Liver (tissue), 9 donors: Measurements from ENCODE around the gene ST3GAL4. TPM values are rescaled to one million over a fixed set of nuclear protein-coding genes. Genes with fewer than 3 reads are reported as not detected.
"Not testable (repeated sequence)": the region's sequence is repeated elsewhere in the genome, so short reads cannot be mapped to it uniquely, and the experiment has no call there.

ENCODE experiments used
- DNase-seq: peaks from one replicate; pipeline ENCODE4 v3.0.0-alpha.2; 2017; ENCODE audit warnings: low spot score
- H3K27ac ChIP-seq, 2 donors: one replicate each; pipeline ENCODE4 v1.7.0; 2013; ENCODE audit warnings: inconsistent platforms in 2 of 2, low read length in 2 of 2, control low read depth in 1 of 2, low read depth in 1 of 2, mild to moderate bottlenecking in 1 of 2
- H3K27me3 ChIP-seq, 4 donors: one replicate each; pipeline versions ENCODE4 v1.6.1 to v1.7.0; 2013; ENCODE audit warnings: low read length in 3 of 4, inconsistent platforms in 1 of 4, mild to moderate bottlenecking in 1 of 4, moderate library complexity in 1 of 4; ENCODE audit not compliant: control insufficient read depth in 4 of 4, insufficient read depth in 4 of 4
- H3K36me3 ChIP-seq, 4 donors: one replicate each; pipeline versions ENCODE4 v1.6.1 to v1.7.0; 2013; ENCODE audit warnings: low read length in 3 of 4, mild to moderate bottlenecking in 3 of 4, low read depth in 1 of 4, moderate library complexity in 1 of 4; ENCODE audit not compliant: control insufficient read depth in 4 of 4, insufficient read depth in 3 of 4
- H3K4me1 ChIP-seq, 4 donors: one replicate each; pipeline versions ENCODE4 v1.6.1 to v1.7.0; 2013; ENCODE audit warnings: low read length in 3 of 4, mild to moderate bottlenecking in 3 of 4, moderate library complexity in 1 of 4; ENCODE audit not compliant: control insufficient read depth in 4 of 4, insufficient read depth in 4 of 4
- H3K4me3 ChIP-seq, 3 donors: one replicate each; pipeline versions ENCODE4 v1.6.1 to v1.7.0; 2013; ENCODE audit warnings: low read length in 3 of 3, control low read depth in 1 of 3, low read depth in 1 of 3, mild to moderate bottlenecking in 1 of 3
- H3K9ac ChIP-seq, 2 donors: one replicate each; pipeline ENCODE4 v1.7.0; 2013; ENCODE audit warnings: low read length in 2 of 2, mild to moderate bottlenecking in 2 of 2, moderate library complexity in 2 of 2, control low read depth in 1 of 2, low read depth in 1 of 2
- H3K9me3 ChIP-seq, 4 donors: one replicate each; pipeline versions ENCODE4 v1.6.1 to v1.7.0; 2013; ENCODE audit warnings: low read length in 3 of 4; ENCODE audit not compliant: control insufficient read depth in 4 of 4
- ATF3 ChIP-seq: IDR thresholded peaks from 2 replicates; pipeline ENCODE4 v1.6.1; 2016; ENCODE audit warnings: antibody characterized with exemption
- EGR1 ChIP-seq, 2 donors: IDR thresholded peaks; 2 replicates each; pipeline ENCODE4 v1.6.1; 2016 to 2018; ENCODE audit warnings: antibody characterized with exemption in 2 of 2, low read depth in 2 of 2
- HNF4A ChIP-seq, 2 donors: conservative IDR thresholded peaks; 2 replicates each; pipeline ENCODE4 v1.6.1; 2016; ENCODE audit warnings: antibody characterized with exemption in 2 of 2, mild to moderate bottlenecking in 2 of 2
- HNF4G ChIP-seq: IDR thresholded peaks from 2 replicates; pipeline ENCODE4 v1.6.1; 2016; ENCODE audit warnings: antibody characterized with exemption
- JUND ChIP-seq, 2 donors: IDR thresholded peaks; 2 replicates each; pipeline ENCODE4 v1.6.1; 2016; ENCODE audit warnings: antibody characterized with exemption in 2 of 2
- NR2F2 ChIP-seq: IDR thresholded peaks from 2 replicates; pipeline ENCODE4 v1.6.1; 2016; ENCODE audit warnings: antibody characterized with exemption
- RXRA ChIP-seq, 2 donors: IDR thresholded peaks; 2 replicates each; pipeline ENCODE4 v1.6.1; 2017 to 2018; ENCODE audit warnings: antibody characterized with exemption in 2 of 2, mild to moderate bottlenecking in 1 of 2
- SP1 ChIP-seq: IDR thresholded peaks from 2 replicates; pipeline ENCODE4 v1.6.1; 2018; ENCODE audit warnings: antibody characterized with exemption, mild to moderate bottlenecking
- TAF1 ChIP-seq: conservative IDR thresholded peaks from 2 replicates; pipeline ENCODE4 v1.6.1; 2016; ENCODE audit warnings: antibody characterized with exemption, mild to moderate bottlenecking
- WGBS: extraction: QIAGEN DNeasy Blood & Tissue Kit; methylation state at CpG from one replicate; pipeline ENCODE4 v1.1.7; 2013; 5-methylcytosine and 5-hydroxymethylcytosine counted together
- polyA plus RNA-seq, 2 donors: library from polyadenylated mRNA; stranded (reverse) in 1 of 2; unstranded in 1 of 2; fragments of 200-250 nt in 1 of 2; fragments of >200 nt in 1 of 2; fragmentation: Nextera tagmentation in 1 of 2; extraction: Ambion mirVana in 1 of 2; gene quantifications; one replicate each; pipeline versions ENCODE4 v1.2.1 to v1.2.3, GENCODE V29; 2013 to 2015
- total RNA-seq, 2 donors: library from RNA; depleted of rRNA; stranded (reverse); fragments of >200 nt; gene quantifications; one replicate each; pipeline ENCODE4 v1.2.3, GENCODE V29; 2014
- TF ChIP-seq, protein P1 (sequence below): fragments of 150-350 bp; IDR thresholded peaks from 2 replicates; pipeline ENCODE4 v1.5.1; 2017; ENCODE audit warnings: improper control_type of control experiment, low read depth, low read length; ENCODE audit not compliant: missing input control
- TF ChIP-seq, protein P2 (sequence below): IDR thresholded peaks from 2 replicates; pipeline ENCODE4 v1.6.1; 2016; ENCODE audit warnings: antibody characterized with exemption, mild to moderate bottlenecking
- donor health status: healthy.
- donor health status: healthy.
- donor health status: healthy.
- donor health status: healthy.
- donor health status: healthy.

ST3GAL4 gene
- total and polyA plus RNA-seq, 4 donors = 4.5 to 18.4 (median 10.6) TPM

GRCh38 chr11:126380909-126381308 lies 25.4 kb downstream of the ST3GAL4 start:
- Histone ChIP-seq H3K9ac (no peak overlapping the region), H3K27ac (no peak overlapping the region), H3K4me3 (no peak overlapping the region), H3K4me1 (peaks cover 0 to 12% (median 6%) of the 10 kb centered on the region in 4 donors), H3K27me3 (no peaks in the 10 kb centered on the region), H3K36me3 (no peaks in the 10 kb centered on the region), H3K9me3 (no peaks in the 10 kb centered on the region)
- DNase-seq = no peak
- TF ChIP-seq JUND (IDR thresholded peaks at IDR 0.05) = no peak
- no peak for TF ChIP-seq HNF4A (conservative IDR thresholded peaks at IDR 0.05)
- no peak for TF ChIP-seq ATF3
- WGBS = 97% methylated on average over 4 of the region's 4 CpGs

DNA sequence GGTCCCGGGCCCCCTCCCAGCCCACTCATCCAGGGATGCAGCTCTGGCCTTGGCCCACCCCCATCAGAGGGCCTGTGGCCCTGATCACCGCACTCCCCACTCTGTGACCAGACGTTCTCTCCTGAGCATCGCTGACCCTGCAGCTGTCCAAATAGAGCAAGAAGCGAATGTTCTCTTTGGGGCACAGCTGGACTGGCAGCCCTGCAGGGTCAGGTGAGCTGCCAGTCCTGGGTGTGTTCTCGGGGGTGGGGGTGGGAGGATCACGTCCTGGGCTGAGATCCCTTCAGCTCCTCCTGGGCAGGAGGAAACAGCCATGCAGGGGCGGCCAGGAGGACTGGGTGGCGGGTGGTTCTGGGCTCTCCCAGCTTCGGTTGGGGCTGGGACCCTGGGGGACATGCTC lies 26.5 kb downstream of the ST3GAL4 start:
- H3K27ac ChIP-seq, H3K9me3 ChIP-seq, H3K4me3 ChIP-seq, DNase-seq, H3K36me3 ChIP-seq, H3K9ac ChIP-seq, H3K27me3 ChIP-seq: not testable (repeated sequence)
- H3K4me1 ChIP-seq = peaks cover 3 to 21% (median 12%) of the 10 kb centered on the region in 4 donors
- WGBS = 72% methylated on average over 6 of the region's 10 CpGs

GRCh38 chr11:126382641-126383040 lies 27.2 kb downstream of the ST3GAL4 start:
- H3K4me1 ChIP-seq = peaks cover 5 to 22% (median 12%) of the 10 kb centered on the region in 4 donors
- 91% methylated on average over 4 of the region's 4 CpGs for WGBS
- H3K9ac ChIP-seq, H3K9me3 ChIP-seq, H3K27ac ChIP-seq, H3K27me3 ChIP-seq, DNase-seq, H3K4me3 ChIP-seq, H3K36me3 ChIP-seq: not testable (repeated sequence)

DNA sequence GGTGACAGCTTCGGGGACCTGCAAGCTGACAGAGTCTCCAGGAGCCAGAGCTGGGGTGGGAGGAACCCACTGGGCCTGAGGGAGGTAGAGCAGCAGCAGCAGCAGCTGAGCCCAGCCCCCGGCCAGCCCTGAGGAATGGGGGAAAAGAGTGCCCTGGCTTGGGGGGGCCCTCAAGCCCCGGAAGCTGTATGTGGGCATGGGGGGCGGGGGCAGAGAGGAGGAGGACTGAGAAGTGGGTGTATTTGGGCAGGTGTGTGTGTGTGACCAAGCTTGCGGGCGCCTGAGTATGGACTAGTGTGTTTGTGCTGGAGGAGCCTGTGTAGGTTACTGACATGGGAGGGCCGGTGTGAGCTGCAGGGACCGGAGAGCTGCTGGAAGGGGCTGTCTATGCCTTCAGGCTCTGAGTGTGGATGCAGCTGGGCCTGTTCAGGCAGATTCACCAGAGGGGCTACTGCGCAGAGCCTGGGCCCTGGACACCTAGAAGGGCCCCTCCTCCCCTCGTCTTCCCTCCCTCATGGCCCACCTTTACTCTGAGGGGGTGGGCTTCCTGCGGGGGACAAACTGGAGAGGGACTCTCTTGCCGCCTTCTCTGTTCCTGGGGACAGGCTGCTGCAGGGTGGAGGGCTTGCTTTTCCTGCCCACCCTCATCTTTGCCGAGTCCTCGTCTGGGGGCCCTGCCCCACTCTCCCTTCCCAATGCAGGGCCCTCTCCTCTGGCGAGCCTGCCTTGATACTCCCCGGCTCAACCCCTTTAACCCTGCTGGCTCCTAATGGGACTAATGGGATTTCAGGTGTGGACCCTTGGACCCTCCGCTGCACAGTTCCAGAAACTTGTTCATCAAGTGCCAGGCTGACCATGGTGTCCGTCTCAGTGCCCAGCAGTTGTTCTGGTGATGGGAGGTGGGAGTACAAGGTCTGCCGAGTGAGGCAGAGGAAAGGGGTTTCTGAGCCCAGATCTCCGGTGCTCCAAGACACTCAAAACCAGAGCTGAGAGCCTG lies 28.2 kb downstream of the ST3GAL4 start:
- no peak overlapping the region for H3K9ac ChIP-seq
- H3K36me3 ChIP-seq = no peaks in the 10 kb centered on the region
- no peak for DNase-seq
- no peak overlapping the region for H3K4me3 ChIP-seq
- H3K4me1 ChIP-seq = peaks cover 5 to 22% (median 12%) of the 10 kb centered on the region in 4 donors
- H3K9me3 ChIP-seq = no peaks in the 10 kb centered on the region
- H3K27me3 ChIP-seq = no peaks in the 10 kb centered on the region
- TF ChIP-seq SP1 (no peak), TAF1 (no peak), EGR1 (IDR thresholded peaks at IDR 0.05; ENCODE audit: low read depth in 2 of 2) (no peak), HNF4A (conservative IDR thresholded peaks at IDR 0.05) (no peak), HNF4G (no peak), RXRA (IDR thresholded peaks at IDR 0.05) (no peak), JUND (IDR thresholded peaks at IDR 0.05) (no peak), NR2F2 (no peak)
- TF ChIP-seq, protein P1, sequence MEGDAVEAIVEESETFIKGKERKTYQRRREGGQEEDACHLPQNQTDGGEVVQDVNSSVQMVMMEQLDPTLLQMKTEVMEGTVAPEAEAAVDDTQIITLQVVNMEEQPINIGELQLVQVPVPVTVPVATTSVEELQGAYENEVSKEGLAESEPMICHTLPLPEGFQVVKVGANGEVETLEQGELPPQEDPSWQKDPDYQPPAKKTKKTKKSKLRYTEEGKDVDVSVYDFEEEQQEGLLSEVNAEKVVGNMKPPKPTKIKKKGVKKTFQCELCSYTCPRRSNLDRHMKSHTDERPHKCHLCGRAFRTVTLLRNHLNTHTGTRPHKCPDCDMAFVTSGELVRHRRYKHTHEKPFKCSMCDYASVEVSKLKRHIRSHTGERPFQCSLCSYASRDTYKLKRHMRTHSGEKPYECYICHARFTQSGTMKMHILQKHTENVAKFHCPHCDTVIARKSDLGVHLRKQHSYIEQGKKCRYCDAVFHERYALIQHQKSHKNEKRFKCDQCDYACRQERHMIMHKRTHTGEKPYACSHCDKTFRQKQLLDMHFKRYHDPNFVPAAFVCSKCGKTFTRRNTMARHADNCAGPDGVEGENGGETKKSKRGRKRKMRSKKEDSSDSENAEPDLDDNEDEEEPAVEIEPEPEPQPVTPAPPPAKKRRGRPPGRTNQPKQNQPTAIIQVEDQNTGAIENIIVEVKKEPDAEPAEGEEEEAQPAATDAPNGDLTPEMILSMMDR = no peak
- TF ChIP-seq, protein P2, sequence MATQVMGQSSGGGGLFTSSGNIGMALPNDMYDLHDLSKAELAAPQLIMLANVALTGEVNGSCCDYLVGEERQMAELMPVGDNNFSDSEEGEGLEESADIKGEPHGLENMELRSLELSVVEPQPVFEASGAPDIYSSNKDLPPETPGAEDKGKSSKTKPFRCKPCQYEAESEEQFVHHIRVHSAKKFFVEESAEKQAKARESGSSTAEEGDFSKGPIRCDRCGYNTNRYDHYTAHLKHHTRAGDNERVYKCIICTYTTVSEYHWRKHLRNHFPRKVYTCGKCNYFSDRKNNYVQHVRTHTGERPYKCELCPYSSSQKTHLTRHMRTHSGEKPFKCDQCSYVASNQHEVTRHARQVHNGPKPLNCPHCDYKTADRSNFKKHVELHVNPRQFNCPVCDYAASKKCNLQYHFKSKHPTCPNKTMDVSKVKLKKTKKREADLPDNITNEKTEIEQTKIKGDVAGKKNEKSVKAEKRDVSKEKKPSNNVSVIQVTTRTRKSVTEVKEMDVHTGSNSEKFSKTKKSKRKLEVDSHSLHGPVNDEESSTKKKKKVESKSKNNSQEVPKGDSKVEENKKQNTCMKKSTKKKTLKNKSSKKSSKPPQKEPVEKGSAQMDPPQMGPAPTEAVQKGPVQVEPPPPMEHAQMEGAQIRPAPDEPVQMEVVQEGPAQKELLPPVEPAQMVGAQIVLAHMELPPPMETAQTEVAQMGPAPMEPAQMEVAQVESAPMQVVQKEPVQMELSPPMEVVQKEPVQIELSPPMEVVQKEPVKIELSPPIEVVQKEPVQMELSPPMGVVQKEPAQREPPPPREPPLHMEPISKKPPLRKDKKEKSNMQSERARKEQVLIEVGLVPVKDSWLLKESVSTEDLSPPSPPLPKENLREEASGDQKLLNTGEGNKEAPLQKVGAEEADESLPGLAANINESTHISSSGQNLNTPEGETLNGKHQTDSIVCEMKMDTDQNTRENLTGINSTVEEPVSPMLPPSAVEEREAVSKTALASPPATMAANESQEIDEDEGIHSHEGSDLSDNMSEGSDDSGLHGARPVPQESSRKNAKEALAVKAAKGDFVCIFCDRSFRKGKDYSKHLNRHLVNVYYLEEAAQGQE = no peak
- no peak overlapping the region for H3K27ac ChIP-seq
- WGBS = 93% methylated on average over 20 of the region's 20 CpGs
